H9 (cell line): ENCODE data around the gene MAPKAP1. TPM values are rescaled to one million over a fixed set of nuclear protein-coding genes. Genes with fewer than 3 reads are reported as not detected.

Experiments
- DNase-seq: peaks from one replicate; pipeline ENCODE4 v3.0.0-alpha.2; 2017
- H2AFZ ChIP-seq: one replicate; pipeline ENCODE4 v1.6.1; 2013; ENCODE audit warnings: mild to moderate bottlenecking, low read length, control low read depth, moderate library complexity
- H2AK5ac ChIP-seq: 2 replicates; pipeline ENCODE4 v1.6.1; 2013; ENCODE audit warnings: low read length, control low read depth, mixed read lengths; ENCODE audit not compliant: insufficient read length
- H2BK120ac ChIP-seq: one replicate; pipeline ENCODE4 v1.6.1; 2013; ENCODE audit warnings: low read depth, mild to moderate bottlenecking, low read length, control low read depth, inconsistent platforms; ENCODE audit not compliant: poor library complexity, severe bottlenecking
- H2BK12ac ChIP-seq: 2 replicates; pipeline ENCODE4 v1.6.1; 2013; ENCODE audit warnings: low read length, control low read depth, mixed read lengths, low read depth; ENCODE audit not compliant: insufficient read length
- H2BK15ac ChIP-seq: 2 replicates; pipeline ENCODE4 v1.6.1; 2013; ENCODE audit warnings: low read depth, low read length, control low read depth
- H2BK20ac ChIP-seq: one replicate; pipeline ENCODE4 v1.6.1; 2013; ENCODE audit warnings: low read depth, mild to moderate bottlenecking, low read length, control low read depth, inconsistent platforms; ENCODE audit not compliant: poor library complexity, severe bottlenecking
- H2BK5ac ChIP-seq: 2 replicates; pipeline ENCODE4 v1.6.1; 2013; ENCODE audit warnings: low read length, control low read depth, mixed read lengths; ENCODE audit not compliant: insufficient read length
- H3K14ac ChIP-seq: 2 replicates; pipeline ENCODE4 v1.6.1; 2013; ENCODE audit warnings: low read length, control low read depth; ENCODE audit not compliant: insufficient read depth
- H3K18ac ChIP-seq: 2 replicates; pipeline ENCODE4 v1.6.1; 2013; ENCODE audit warnings: low read depth, mild to moderate bottlenecking, mixed read lengths, low read length, control low read depth; ENCODE audit not compliant: insufficient read length
- H3K23ac ChIP-seq: 2 replicates; pipeline ENCODE4 v1.6.1; 2013; ENCODE audit warnings: low read length, control low read depth, mixed read lengths, low read depth; ENCODE audit not compliant: insufficient read length
- H3K23me2 ChIP-seq: 2 replicates; pipeline ENCODE4 v1.6.1; 2013; ENCODE audit warnings: low read depth, mild to moderate bottlenecking, mixed read lengths, low read length, control low read depth; ENCODE audit not compliant: insufficient read length, poor library complexity, severe bottlenecking
- H3K27ac ChIP-seq: 2 replicates; pipeline ENCODE4 v1.5.1; 2013; ENCODE audit warnings: low read length, control low read depth, mixed read lengths, low read depth; ENCODE audit not compliant: insufficient read length
- H3K27me3 ChIP-seq: 2 replicates; pipeline ENCODE4 v1.6.1; 2013; ENCODE audit warnings: low read length, control low read depth, inconsistent platforms; ENCODE audit not compliant: insufficient read depth
- H3K4ac ChIP-seq: 2 replicates; pipeline ENCODE4 v1.6.1; 2013; ENCODE audit warnings: low read depth, mild to moderate bottlenecking, control low read depth, inconsistent platforms, low read length, moderate library complexity
- H3K4me1 ChIP-seq: 2 replicates; pipeline ENCODE4 v1.6.1; 2013; ENCODE audit warnings: low read length, control low read depth, inconsistent platforms; ENCODE audit not compliant: insufficient read depth
- H3K4me2 ChIP-seq: 2 replicates; pipeline ENCODE4 v1.6.1; 2013; ENCODE audit warnings: low read length, control low read depth, mixed read lengths; ENCODE audit not compliant: insufficient read length, insufficient read depth
- H3K56ac ChIP-seq: 2 replicates; pipeline ENCODE4 v1.6.1; 2013; ENCODE audit warnings: low read depth, mild to moderate bottlenecking, mixed read lengths, low read length, control low read depth; ENCODE audit not compliant: insufficient read length
- H3K79me1 ChIP-seq: 2 replicates; pipeline ENCODE4 v1.6.1; 2013; ENCODE audit warnings: low read depth, mild to moderate bottlenecking, moderate library complexity, low read length, control low read depth, inconsistent platforms; ENCODE audit not compliant: insufficient read depth, poor library complexity, severe bottlenecking
- H3K79me2 ChIP-seq: 2 replicates; pipeline ENCODE4 v1.6.1; 2013; ENCODE audit warnings: low read length, control low read depth, inconsistent platforms; ENCODE audit not compliant: insufficient read depth
- H3K9ac ChIP-seq: 2 replicates; pipeline ENCODE4 v1.6.1; 2013; ENCODE audit warnings: low read length, control low read depth, mixed read lengths; ENCODE audit not compliant: insufficient read length; ENCODE audit errors: extremely low read depth
- H3K9me3 ChIP-seq: one replicate; pipeline ENCODE4 v1.6.1; 2013; ENCODE audit warnings: low read depth, low read length, inconsistent platforms; ENCODE audit not compliant: control insufficient read depth
- H3T11ph ChIP-seq: one replicate; pipeline ENCODE4 v1.6.1; 2013; ENCODE audit warnings: mild to moderate bottlenecking, low read length, control low read depth, inconsistent platforms
- H4K20me1 ChIP-seq: one replicate; pipeline ENCODE4 v1.6.1; 2013; ENCODE audit not compliant: control insufficient read depth, insufficient read length, insufficient read depth
- H4K5ac ChIP-seq: 2 replicates; pipeline ENCODE4 v1.6.1; 2013; ENCODE audit warnings: low read depth, mild to moderate bottlenecking, mixed read lengths, low read length, control low read depth; ENCODE audit not compliant: insufficient read length
- H4K8ac ChIP-seq: replicated peaks from 2 replicates; pipeline ENCODE4 v1.6.1; 2013; ENCODE audit warnings: low read length, control low read depth, mixed read lengths, low read depth; ENCODE audit not compliant: insufficient read length
- H4K91ac ChIP-seq: 2 replicates; pipeline ENCODE4 v1.6.1; 2013; ENCODE audit warnings: low read depth, mild to moderate bottlenecking, moderate library complexity, mixed read lengths, low read length, control low read depth; ENCODE audit not compliant: insufficient read length
- H3K27ac Mint-ChIP-seq, 3 experiments: 2 replicates in 2 of 3; 3 replicates in 1 of 3; pipeline ENCODE4 v1.8.0; 2020 to 2021; ENCODE audit warnings: mixed read lengths in 3 of 3, mild to moderate bottlenecking in 1 of 3, moderate library complexity in 1 of 3
- H3K27me3 Mint-ChIP-seq: 2 replicates; pipeline ENCODE4 v1.8.0; 2021; ENCODE audit warnings: low read depth, mild to moderate bottlenecking, moderate library complexity, mixed read lengths
- H3K36me3 Mint-ChIP-seq, 3 experiments: 2 replicates in 2 of 3; 3 replicates in 1 of 3; pipeline ENCODE4 v1.8.0; 2020 to 2021; ENCODE audit warnings: low read depth in 3 of 3, mixed read lengths in 3 of 3; ENCODE audit not compliant: insufficient read depth in 1 of 3
- H3K4me1 Mint-ChIP-seq, 2 experiments: 2 replicates each; pipeline ENCODE4 v1.8.0; 2020; ENCODE audit warnings: mixed read lengths in 2 of 2
- H3K4me3 Mint-ChIP-seq, 2 experiments: 2 replicates in 1 of 2; 3 replicates in 1 of 2; pipeline ENCODE4 v1.8.0; 2020 to 2021; ENCODE audit warnings: mild to moderate bottlenecking in 2 of 2, mixed read lengths in 2 of 2, moderate library complexity in 1 of 2
- H3K9me3 Mint-ChIP-seq, 2 experiments: 2 replicates in 1 of 2; 3 replicates in 1 of 2; pipeline ENCODE4 v1.8.0; 2020; ENCODE audit warnings: mild to moderate bottlenecking in 2 of 2, mixed read lengths in 2 of 2, moderate library complexity in 1 of 2
- CTCF ChIP-seq: fragments of 200-600 bp; sonication (generic); conservative IDR thresholded peaks from 3 replicates; pipeline ENCODE4 v1.8.0; 2021; ENCODE audit warnings: antibody characterized with exemption, mild to moderate bottlenecking
- WGBS: extraction: QIAGEN DNeasy Blood & Tissue Kit; methylation state at CpG from one replicate; pipeline ENCODE4 v1.1.7; 2013; ENCODE audit warnings: missing lambda C conversion rate, low lambda C conversion rate, mixed read lengths; ENCODE audit not compliant: insufficient read length; ENCODE audit errors: extremely low coverage; 5-methylcytosine and 5-hydroxymethylcytosine counted together
- total RNA-seq: library from RNA; stranded (reverse); gene quantifications from 2 replicates; pipeline ENCODE4 v1.2.1, GENCODE V29; 2021

MAPKAP1 gene
- total RNA-seq, 1 experiment from 2014 or later: 97.0 TPM

DNA sequence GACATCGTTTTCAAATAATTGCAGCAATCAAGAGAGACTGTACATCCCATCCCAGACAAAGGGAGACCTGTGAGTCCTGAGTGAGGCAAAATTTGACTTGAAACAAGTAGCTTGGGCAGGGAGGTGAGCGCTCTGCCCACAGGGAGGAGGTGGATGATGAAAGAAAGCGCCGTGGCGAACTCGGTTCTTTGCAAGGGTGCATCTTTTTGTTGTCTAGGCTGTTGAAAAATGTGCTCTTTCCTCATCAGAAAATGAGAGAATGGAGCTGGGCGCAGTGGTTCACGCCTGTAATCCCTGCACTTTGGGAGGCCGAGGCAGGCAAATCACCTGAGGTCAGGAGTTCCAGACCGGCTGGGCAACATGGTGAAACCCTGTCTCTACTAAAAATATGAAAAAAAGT lies 294.8 kb downstream of the MAPKAP1 start:
- Histone ChIP-seq H3K9me3 (no peaks in the 10 kb centered on the region), H3K4ac (no peak overlapping the region), H3K56ac (no peak overlapping the region), H3K4me1 (no peaks in the 10 kb centered on the region; the same call in 1 of the 2 replicates), H3K79me2 (no peaks in the 10 kb centered on the region), H3K27me3 (no peaks in the 10 kb centered on the region), H2BK20ac (no peak overlapping the region), H2AK5ac (no peak overlapping the region), H4K91ac (no peak overlapping the region), H4K5ac (no peak overlapping the region), H2BK120ac (no peak overlapping the region), H2BK5ac (no peak overlapping the region), H3K9ac (no peak overlapping the region), H3K23ac (no peak overlapping the region), H2AFZ (no peak overlapping the region), H4K8ac (no peak overlapping the region), H3K27ac (no peak overlapping the region), H3K18ac (no peak overlapping the region), H3K23me2 (peaks cover 6% of the 10 kb centered on the region), H3K14ac (no peak overlapping the region), H3T11ph (no peak overlapping the region), H3K79me1 (no peaks in the 10 kb centered on the region), H2BK12ac (no peak overlapping the region), H3K4me2 (no peak overlapping the region), H4K20me1 (no peaks in the 10 kb centered on the region), H2BK15ac (no peak overlapping the region)
- peaks cover 7 to 18% of the 10 kb centered on the region in 2 experiments for H3K4me1 Mint-ChIP-seq
- H3K9me3 Mint-ChIP-seq: no peaks in the 10 kb centered on the region; a peak in 1 of 5 replicates
- H3K4me3 Mint-ChIP-seq: no peak overlapping the region
- no CpG with 5 or more reads among the region's 10 CpGs for WGBS
- no peaks in the 10 kb centered on the region; a peak in 1 of 7 replicates for H3K36me3 Mint-ChIP-seq
- peaks cover 31% of the 10 kb centered on the region for H3K27me3 Mint-ChIP-seq
- no peak for DNase-seq
- no peak for TF ChIP-seq CTCF
- H3K27ac Mint-ChIP-seq: peak overlapping the region in 1 of 3 experiments; percentile 23; a peak in 2 of 7 replicates
